Neural progenitor cell (in vitro differentiated cells): ENCODE measurements around the gene GOLGA7B. TPM values are rescaled to one million over a fixed set of nuclear protein-coding genes. Genes with fewer than 3 reads are reported as not detected.

Experiments
- DNase-seq: peaks from one replicate; pipeline ENCODE4 v3.0.0-alpha.2; 2016; ENCODE audit warnings: low spot score
- H2AFZ ChIP-seq: fragments of 200-600 bp; sonication (generic); replicated peaks from 2 replicates; pipeline ENCODE4 v1.6.1; 2016; ENCODE audit warnings: antibody characterized with exemption
- H3F3A ChIP-seq: fragments of 200-600 bp; sonication (generic); 2 replicates; pipeline ENCODE4 v1.6.1; 2016; ENCODE audit warnings: antibody characterized with exemption, low read depth
- H3K27ac ChIP-seq: fragments of 200-600 bp; sonication (generic); 2 replicates; pipeline ENCODE4 v1.5.1; 2016; ENCODE audit warnings: mild to moderate bottlenecking
- H3K27me3 ChIP-seq: fragments of 200-600 bp; sonication (generic); 2 replicates; pipeline ENCODE4 v1.6.1; 2016; ENCODE audit warnings: mild to moderate bottlenecking, moderate library complexity
- H3K36me3 ChIP-seq: fragments of 200-600 bp; sonication (generic); 2 replicates; pipeline ENCODE4 v1.5.1; 2016
- H3K4me1 ChIP-seq: fragments of 200-600 bp; sonication (generic); 2 replicates; pipeline ENCODE4 v1.6.1; 2016; ENCODE audit warnings: mixed run types
- H3K4me2 ChIP-seq: fragments of 200-600 bp; sonication (generic); 2 replicates; pipeline ENCODE4 v1.6.1; 2016
- H3K4me3 ChIP-seq: fragments of 200-600 bp; sonication (generic); 2 replicates; pipeline ENCODE4 v1.5.1; 2016
- H3K79me2 ChIP-seq: fragments of 200-600 bp; sonication (generic); 2 replicates; pipeline ENCODE4 v1.6.1; 2016; ENCODE audit warnings: low read depth
- H3K9ac ChIP-seq: fragments of 200-600 bp; sonication (generic); 2 replicates; pipeline ENCODE4 v1.6.1; 2016
- H3K9me3 ChIP-seq: fragments of 200-600 bp; sonication (generic); 2 replicates; pipeline ENCODE4 v1.5.1; 2016; ENCODE audit warnings: low read depth
- H4K20me1 ChIP-seq: fragments of 200-600 bp; sonication (generic); 2 replicates; pipeline ENCODE4 v1.6.1; 2016; ENCODE audit warnings: low read depth
- H3K27ac Mint-ChIP-seq: 3 replicates; pipeline ENCODE4 v1.8.0; 2021; ENCODE audit warnings: mixed read lengths
- H3K27me3 Mint-ChIP-seq: 2 replicates; pipeline ENCODE4 v1.8.0; 2022; ENCODE audit warnings: low read depth, mild to moderate bottlenecking, inconsistent platforms, moderate library complexity, mixed read lengths; ENCODE audit not compliant: insufficient read depth
- H3K36me3 Mint-ChIP-seq: 3 replicates; pipeline ENCODE4 v1.8.0; 2021; ENCODE audit warnings: mixed read lengths
- H3K4me1 Mint-ChIP-seq: 3 replicates; pipeline ENCODE4 v1.8.0; 2021; ENCODE audit warnings: mixed read lengths
- H3K4me3 Mint-ChIP-seq: 3 replicates; pipeline ENCODE4 v1.8.0; 2021; ENCODE audit warnings: mild to moderate bottlenecking, moderate library complexity, mixed read lengths
- H3K9me3 Mint-ChIP-seq: 3 replicates; pipeline ENCODE4 v1.8.0; 2020; ENCODE audit warnings: mixed read lengths
- CTCF ChIP-seq: fragments of 200-600 bp; sonication (generic); IDR thresholded peaks from 2 replicates; pipeline ENCODE4 v1.5.1; 2017; ENCODE audit warnings: antibody characterized with exemption, mild to moderate bottlenecking
- EZH2 ChIP-seq: fragments of 200-600 bp; sonication (generic); IDR thresholded peaks from 2 replicates; pipeline ENCODE4 v1.6.1; 2017; ENCODE audit warnings: antibody characterized with exemption, mild to moderate bottlenecking, moderate library complexity
- EZH2phosphoT487 ChIP-seq: fragments of 200-600 bp; sonication (generic); IDR thresholded peaks from 2 replicates; pipeline ENCODE4 v1.6.1; 2017; ENCODE audit warnings: antibody characterized with exemption
- total RNA-seq: library from RNA; depleted of rRNA; stranded (reverse); fragments of >200 nt; gene quantifications from 2 replicates; pipeline ENCODE4 v1.2.3, GENCODE V29; 2015; ENCODE audit warnings: low replicate concordance

GOLGA7B gene
- total RNA-seq, 1 donor from 2014 or later, result not detected

- no peak overlapping the region for H3K4me3 ChIP-seq
- H3K79me2 ChIP-seq, result no peaks in the 10 kb centered on the region
- H3K4me2 ChIP-seq, result no peak overlapping the region
- H3K27ac Mint-ChIP-seq, result no peak overlapping the region
- no peak overlapping the region for H3K4me3 Mint-ChIP-seq
- H3K9me3 ChIP-seq, result no peaks in the 10 kb centered on the region
- H3K4me1 ChIP-seq, result peaks cover 7% of the 10 kb centered on the region
- H3K27me3 Mint-ChIP-seq, result peaks cover 2% of the 10 kb centered on the region
- H2AFZ ChIP-seq, result no peak overlapping the region
- H3K36me3 ChIP-seq, result no peaks in the 10 kb centered on the region
- no peak overlapping the region for H3K27ac ChIP-seq
- H3K27me3 ChIP-seq, result peaks cover 4% of the 10 kb centered on the region
- H4K20me1 ChIP-seq, result no peaks in the 10 kb centered on the region
- H3K9ac ChIP-seq, result no peak overlapping the region
- H3K4me1 Mint-ChIP-seq, result peaks cover 4% of the 10 kb centered on the region
- no peak for TF ChIP-seq EZH2
- TF ChIP-seq CTCF, result no peak
- TF ChIP-seq EZH2phosphoT487, result no peak
- no peaks in the 10 kb centered on the region for H3K36me3 Mint-ChIP-seq
- no peak for DNase-seq
- H3K9me3 Mint-ChIP-seq, result no peaks in the 10 kb centered on the region
- H3F3A ChIP-seq, result no peaks in the 10 kb centered on the region
These were observed 23.9 kb downstream of the GOLGA7B start for GRCh38 chr10:97873569-97873968.

- H4K20me1 ChIP-seq, result no peaks in the 10 kb centered on the region
- no peak overlapping the region for H3K4me2 ChIP-seq
- H3K9ac ChIP-seq, result no peak overlapping the region
- no peaks in the 10 kb centered on the region for H3K36me3 ChIP-seq
- peaks cover 4% of the 10 kb centered on the region for H3K27me3 ChIP-seq
- H3K4me3 Mint-ChIP-seq, result no peak overlapping the region
- no peaks in the 10 kb centered on the region for H3K79me2 ChIP-seq
- no peaks in the 10 kb centered on the region for H3K36me3 Mint-ChIP-seq
- no peak overlapping the region for H3K4me3 ChIP-seq
- no peaks in the 10 kb centered on the region for H3K9me3 Mint-ChIP-seq
- H2AFZ ChIP-seq, result no peak overlapping the region
- no peak overlapping the region for H3K27ac ChIP-seq
- no peaks in the 10 kb centered on the region for H3F3A ChIP-seq
- no peaks in the 10 kb centered on the region for H3K4me1 Mint-ChIP-seq
- DNase-seq, result no peak
- H3K9me3 ChIP-seq, result no peaks in the 10 kb centered on the region
- H3K27me3 Mint-ChIP-seq, result peaks cover 2% of the 10 kb centered on the region
- no peak overlapping the region for H3K27ac Mint-ChIP-seq
- H3K4me1 ChIP-seq, result peaks cover 7% of the 10 kb centered on the region
- TF ChIP-seq EZH2phosphoT487 (no peak), EZH2 (no peak), CTCF (no peak)
These were observed 24.7 kb downstream of the GOLGA7B start for GRCh38 chr10:97874332-97874731.

GRCh38 chr10:97875391-97875790, 25.7 kb downstream of the GOLGA7B start:
- no peaks in the 10 kb centered on the region for H3K27me3 Mint-ChIP-seq
- no peaks in the 10 kb centered on the region for H3K36me3 Mint-ChIP-seq
- no peak overlapping the region for H3K4me2 ChIP-seq
- H3K27me3 ChIP-seq, result peaks cover 4% of the 10 kb centered on the region
- H3F3A ChIP-seq, result no peaks in the 10 kb centered on the region
- no peak overlapping the region for H3K27ac ChIP-seq
- H3K4me1 Mint-ChIP-seq, result no peaks in the 10 kb centered on the region
- no peaks in the 10 kb centered on the region for H3K79me2 ChIP-seq
- no peaks in the 10 kb centered on the region for H3K9me3 ChIP-seq
- H3K4me3 Mint-ChIP-seq, result no peak overlapping the region
- H3K9ac ChIP-seq, result no peak overlapping the region
- TF ChIP-seq CTCF (no peak), EZH2phosphoT487 (no peak), EZH2 (no peak)
- no peak overlapping the region for H3K4me3 ChIP-seq
- no peak overlapping the region for H2AFZ ChIP-seq
- no peaks in the 10 kb centered on the region for H4K20me1 ChIP-seq
- H3K27ac Mint-ChIP-seq, result no peak overlapping the region
- H3K36me3 ChIP-seq, result no peaks in the 10 kb centered on the region
- no peak for DNase-seq
- H3K4me1 ChIP-seq, result peaks cover 7% of the 10 kb centered on the region
- H3K9me3 Mint-ChIP-seq, result no peaks in the 10 kb centered on the region
